GM21528 (cell line): ENCODE measurements around the gene MMP20.

Source experiments
- ATAC-seq: cut with Tn5 transposase; IDR thresholded peaks from one replicate; pipeline ENCODE4 v1.9.1; 2021; ENCODE audit warnings: mild to moderate bottlenecking, moderate library complexity; ENCODE audit not compliant: unreplicated experiment, low FRiP score

Gene MMP20

GRCh38 chr11:102592634-102593581 is 32.2 kb downstream of the MMP20 start:
- ATAC-seq = no peak

DNA sequence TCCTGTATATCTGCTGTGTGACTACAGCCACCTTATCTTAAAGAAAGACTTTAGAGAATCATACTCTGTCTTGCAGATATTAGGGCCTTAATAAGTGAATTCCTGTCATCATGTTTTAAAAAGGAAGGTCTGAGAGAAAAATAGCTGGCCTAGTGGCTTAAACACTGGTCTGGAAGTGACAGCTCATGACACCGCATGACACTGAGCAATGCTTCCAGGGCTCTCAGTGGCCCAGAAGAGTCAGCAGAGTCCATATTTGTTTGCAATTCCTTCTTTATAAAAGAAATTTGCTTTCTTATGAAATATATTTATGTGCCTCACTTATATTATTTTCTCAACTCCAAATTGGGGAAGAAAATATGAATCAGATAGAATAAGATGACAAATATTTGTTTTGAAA is 33.0 kb downstream of the MMP20 start:
- ATAC-seq = no peak

DNA sequence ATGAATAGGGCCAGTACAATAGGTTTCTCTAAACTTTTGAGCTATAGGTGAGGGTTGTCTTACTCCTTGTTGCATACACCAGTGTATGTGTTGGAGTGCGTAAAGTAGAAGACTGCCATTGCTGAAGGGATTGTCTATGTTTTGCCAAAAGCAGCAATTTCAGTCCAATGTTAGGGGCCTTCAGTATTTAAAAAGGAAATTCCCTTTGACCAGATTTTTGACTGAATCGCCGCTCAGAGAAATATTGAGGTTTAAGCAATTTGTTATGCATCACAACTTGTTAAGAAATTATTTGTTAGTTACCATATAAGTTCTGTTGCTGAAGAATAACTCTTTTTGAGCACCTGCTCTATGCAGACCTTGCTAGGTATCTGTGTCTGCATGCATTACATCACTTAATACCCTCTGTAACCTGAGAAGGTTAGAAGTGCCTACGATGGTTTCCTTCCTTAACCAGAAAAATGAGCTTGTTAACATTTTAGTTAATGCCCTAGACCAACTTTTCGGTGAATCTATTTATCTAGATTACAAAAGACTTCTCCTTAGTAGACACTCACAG is 33.9 kb downstream of the MMP20 start:
- no peak for ATAC-seq

DNA sequence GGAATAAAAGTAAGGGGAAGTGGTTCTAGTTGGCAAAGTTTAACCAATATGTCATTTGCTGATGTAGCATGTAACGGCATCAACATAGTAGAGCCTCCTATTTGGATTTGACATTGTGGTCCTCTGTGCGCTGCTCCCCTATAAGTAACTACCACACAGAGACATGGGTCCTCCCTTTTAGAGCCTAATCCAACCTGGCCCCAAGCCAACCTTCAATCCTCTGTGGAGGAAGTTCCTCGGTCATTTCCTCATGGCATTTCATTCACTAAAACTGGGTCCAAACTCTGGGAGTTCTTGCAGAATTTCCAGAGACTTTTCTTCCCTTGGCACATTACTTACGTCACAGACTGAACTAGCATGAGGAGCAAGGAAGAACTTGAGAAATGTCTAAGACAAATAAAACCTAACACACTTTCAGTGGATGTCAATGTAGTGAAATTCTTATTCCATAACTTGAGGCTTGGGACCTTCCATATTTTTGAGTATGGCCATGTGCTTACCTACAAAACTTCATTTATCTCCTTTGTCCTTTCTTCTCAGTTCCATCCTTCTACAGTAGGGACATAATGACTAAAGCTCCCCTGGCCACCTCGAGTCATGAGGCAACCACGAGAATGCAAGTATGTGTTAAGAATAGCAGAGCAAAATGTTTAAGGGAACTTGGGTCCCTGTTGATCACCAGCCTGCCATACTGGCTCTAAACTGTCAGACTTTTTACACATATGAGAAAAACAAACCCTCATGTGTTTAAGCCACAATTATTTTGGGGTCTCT is 34.7 kb downstream of the MMP20 start:
- no peak for ATAC-seq

DNA sequence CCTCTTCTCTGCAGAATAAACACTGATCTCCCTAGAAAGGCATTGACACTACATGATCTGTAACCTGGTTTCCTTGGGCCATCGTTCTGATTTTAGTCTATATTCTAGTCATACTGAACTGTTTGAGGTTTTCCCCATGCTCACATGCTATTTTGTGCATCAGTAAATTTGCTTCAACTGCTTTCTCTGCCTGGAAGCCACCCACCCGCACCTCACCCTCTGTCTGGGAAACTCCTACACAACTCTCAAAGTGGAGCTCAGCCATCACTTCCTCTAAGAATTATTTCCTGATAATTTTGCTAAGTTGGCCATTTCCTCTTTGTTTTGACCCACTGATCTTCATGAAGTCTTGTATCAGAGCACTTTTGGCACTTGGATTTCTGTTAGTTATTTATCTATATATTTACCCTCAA is 36.1 kb downstream of the MMP20 start:
- ATAC-seq = peak; percentile 69

- no peak for ATAC-seq
Measured at GRCh38 chr11:102587722-102588121, 37.4 kb downstream of the MMP20 start.

DNA sequence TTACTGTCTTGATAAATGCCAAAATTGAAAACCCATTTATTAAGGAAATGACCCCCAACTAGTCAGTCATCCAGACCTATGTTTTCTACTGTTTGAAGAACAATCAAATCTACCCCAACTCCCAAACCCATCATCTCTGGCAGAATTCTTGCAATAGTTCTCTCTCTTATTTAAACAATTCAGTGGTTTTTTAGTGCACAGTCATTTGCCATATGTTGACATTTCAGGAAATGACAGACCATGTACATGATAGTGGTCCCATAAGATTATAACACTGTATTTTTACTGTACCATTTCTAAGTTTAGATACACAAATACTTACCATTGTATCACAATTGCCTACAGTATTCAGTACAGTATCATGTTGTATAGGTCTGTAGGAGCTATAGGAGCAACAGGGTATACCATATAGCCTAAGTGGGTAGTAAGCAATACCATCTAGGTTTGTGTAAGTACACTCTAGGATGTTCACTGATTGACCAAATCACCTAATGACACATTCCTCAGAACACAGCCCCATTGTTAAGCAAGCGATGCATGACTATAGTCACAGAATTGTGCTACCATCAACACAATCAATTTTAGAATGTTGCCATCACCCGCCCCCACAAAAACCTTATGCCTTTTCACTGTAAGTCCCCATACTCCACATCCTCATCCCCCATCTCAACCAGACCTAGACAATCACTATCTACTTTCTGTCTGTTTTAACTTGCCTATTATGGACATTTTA is 41.8 kb downstream of the MMP20 start:
- no peak for ATAC-seq

DNA sequence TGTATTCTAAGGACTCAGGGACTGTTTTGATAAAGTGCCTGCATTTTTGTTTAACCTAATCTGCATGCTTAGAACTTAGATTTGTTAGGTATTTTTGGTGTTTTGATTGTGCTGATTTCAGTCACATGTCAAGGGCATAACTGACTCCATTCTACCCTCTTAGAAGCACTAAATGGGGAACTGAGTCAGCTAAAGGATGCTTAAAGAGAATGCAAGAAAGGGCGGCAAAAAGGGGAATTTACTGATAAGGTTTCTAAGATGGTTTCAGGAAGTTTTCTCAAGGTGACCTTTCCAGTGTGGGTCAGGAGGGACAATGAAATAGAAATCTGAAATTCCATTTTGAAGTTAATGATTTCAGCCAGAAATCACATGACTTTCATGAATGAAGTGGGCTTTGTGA is 43.0 kb downstream of the MMP20 start:
- ATAC-seq = no peak

GRCh38 chr11:102581066-102581465 is 44.1 kb downstream of the MMP20 start:
- no peak for ATAC-seq

DNA sequence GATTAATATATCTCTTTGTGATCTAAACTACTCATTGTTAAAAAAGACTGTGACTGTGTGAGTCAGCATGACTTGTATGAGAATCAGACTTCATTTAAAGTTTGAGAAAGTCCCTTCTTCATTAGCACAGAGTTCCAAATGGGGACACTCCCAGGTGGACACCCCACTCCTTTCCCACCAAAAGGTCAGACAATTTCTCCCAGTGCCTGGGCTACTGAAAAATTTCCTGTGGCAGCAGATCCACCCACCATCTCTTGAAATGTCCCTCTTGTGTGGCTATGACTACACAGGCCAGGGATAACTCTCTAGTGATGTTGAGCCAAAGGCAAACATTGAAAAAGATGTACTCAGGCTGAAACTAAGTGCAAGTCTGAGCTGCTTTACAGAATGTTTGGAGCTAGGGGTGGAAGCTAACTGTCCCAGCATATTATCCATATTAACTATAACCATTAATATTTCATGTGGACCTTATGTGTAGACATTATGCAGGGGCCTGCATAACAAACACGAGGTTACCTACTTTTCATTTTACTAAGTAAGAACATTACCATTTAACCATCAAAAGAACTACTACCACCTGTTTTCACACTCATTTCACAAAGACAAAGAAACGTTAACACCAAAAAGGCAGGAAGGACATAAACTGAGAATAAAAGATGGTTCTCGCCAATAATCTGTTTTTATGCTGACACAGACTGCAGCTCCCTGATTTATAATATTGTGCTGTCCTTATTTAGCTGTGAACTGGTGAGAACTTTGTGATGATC is 44.8 kb downstream of the MMP20 start:
- ATAC-seq = no peak

- peak; percentile 15 for ATAC-seq
Measured at GRCh38 chr11:102577723-102578122, 47.4 kb downstream of the MMP20 start.

- peak; percentile 62 for ATAC-seq
Measured at GRCh38 chr11:102577182-102577581, 48.0 kb downstream of the MMP20 start.

DNA sequence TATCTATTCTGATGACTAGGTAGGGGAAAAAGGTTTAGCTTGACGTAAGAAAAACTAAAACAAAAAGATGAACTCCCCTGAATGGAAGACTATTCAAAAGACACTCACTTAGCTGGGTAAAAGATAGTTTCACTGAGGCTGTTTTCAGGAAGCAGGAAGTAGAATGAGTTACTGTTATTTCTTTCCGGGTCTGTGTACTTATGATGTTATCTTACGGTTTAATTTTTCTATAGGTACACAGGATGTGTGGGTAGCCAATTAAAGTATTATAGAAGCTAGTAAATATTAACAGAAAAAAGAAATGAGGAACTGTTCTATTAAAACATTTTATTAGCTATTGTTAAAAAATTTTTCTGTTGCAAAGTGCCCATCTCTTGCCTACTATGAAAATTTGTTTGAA is 48.8 kb downstream of the MMP20 start:
- ATAC-seq = no peak

GRCh38 chr11:102575012-102575411 is 50.1 kb downstream of the MMP20 start:
- ATAC-seq = no peak

GRCh38 chr11:102573851-102574250 is 51.3 kb downstream of the MMP20 start:
- no peak for ATAC-seq

- ATAC-seq = no peak
Measured at GRCh38 chr11:102572554-102573220, 52.4 kb downstream of the MMP20 start.

GRCh38 chr11:102568851-102569250 is 56.3 kb downstream of the MMP20 start:
- no peak for ATAC-seq

GRCh38 chr11:102566112-102566511 is 59.0 kb downstream of the MMP20 start:
- no peak for ATAC-seq

DNA sequence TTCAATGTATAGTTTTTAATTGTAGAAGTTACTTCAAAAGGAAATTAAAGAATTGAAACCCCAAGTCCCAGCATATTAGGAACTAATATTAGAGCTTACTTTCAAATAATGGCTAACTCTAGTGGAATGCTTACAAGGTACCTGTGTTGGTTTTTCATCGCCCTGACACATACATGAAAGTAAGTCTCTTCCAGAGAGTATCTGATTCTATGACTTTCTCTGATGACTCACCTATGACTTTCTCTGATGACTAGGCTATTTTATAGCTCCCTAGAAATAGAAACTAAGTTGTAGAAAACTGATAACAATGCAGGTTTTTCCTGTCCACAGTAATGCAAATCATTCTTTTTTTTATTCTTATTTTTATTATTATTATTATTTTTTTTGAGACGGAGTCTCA is 61.0 kb downstream of the MMP20 start:
- peak; percentile 61 for ATAC-seq
